ENCODE results near the gene RPS21. TPM values are rescaled to one million over a fixed set of nuclear protein-coding genes. Genes with fewer than 3 reads are reported as not detected.
"Not testable (repeated sequence)": the region's sequence is repeated elsewhere in the genome, so short reads cannot be mapped to it uniquely, and the experiment has no call there.

RPS21 gene
- polyA plus RNA-seq, 12 donors: 692 to 1,144 (median 1,032) TPM; not detected in 1

DNA sequence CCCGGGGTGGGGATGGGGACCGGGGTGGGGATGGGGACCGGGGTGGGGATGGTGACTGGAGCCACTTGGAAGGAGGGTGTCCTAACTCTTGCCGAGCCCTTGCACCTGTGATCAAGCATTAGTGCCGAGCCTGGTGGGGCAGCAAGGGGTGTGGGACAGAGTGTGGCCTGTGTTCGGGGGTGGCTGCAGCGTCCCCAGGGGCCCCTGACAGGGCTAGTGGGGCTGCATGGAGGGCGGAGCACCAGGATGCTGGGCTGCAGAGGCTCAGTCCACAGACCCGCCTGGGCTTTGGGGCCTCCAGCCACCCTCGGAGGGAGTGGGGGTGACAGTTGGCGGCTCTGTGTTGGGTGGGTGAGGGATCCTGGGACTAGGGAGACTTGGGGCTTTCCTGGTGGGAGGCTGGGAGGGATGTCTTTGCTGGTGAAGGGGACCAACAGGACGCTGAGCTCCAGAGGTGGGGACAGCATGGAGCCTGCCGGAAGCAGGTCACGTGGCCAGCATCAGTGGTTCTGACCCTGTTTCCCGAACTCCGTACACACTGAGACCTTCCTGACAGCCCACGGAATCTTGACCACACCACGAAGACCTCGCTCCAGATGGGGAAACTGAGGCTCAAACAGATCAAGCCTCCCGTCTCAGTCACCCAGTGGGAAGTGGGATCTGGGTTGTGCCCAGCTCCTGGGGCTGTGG lies 35.9 kb downstream of the RPS21 start:
- no peak for DNase-seq

GRCh38 chr20:62423326-62423706 lies 36.4 kb downstream of the RPS21 start:
- no peak for DNase-seq

GRCh38 chr20:62424249-62425107 lies 37.6 kb downstream of the RPS21 start:
- no peak for DNase-seq

GRCh38 chr20:62425281-62426058 lies 38.6 kb downstream of the RPS21 start:
- DNase-seq: no peak

DNA sequence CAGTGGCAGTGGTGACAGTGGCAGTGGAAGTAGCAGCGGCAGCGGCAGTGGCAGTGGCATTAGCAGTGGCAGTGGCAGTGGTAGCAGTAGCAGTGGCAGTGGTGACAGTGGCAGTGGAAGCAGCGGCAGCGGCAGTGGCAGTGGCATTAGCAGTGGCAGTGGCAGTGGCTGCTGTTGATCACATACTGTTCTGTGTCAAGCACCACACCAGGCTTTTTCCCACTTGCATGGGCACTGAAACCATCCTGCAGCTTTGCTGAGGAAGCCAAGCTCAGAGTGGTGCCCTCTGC lies 39.1 kb downstream of the RPS21 start:
- DNase-seq: not testable (repeated sequence)

DNA sequence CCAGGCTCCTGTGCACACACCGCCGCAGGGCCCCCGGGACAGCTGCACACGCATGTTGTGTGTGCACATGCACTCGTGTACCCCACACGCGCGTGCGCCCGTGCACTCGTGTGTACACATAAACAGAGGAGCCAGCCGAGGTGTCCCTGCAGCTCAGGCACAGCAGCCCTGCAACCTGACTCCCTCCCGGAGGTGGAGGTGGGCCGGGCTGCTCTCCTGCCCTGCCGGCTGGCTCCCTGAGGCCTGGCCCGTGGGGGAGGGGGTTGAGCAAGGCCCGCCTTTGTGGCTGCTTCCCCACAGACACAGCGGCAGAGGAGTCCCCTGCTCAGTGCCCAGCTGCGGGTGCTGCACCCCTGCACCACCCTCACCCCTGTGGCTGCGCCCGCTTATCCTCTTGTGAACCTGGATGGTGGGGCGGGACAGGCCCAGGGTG lies 39.8 kb downstream of the RPS21 start:
- DNase-seq: no peak

- no peak for DNase-seq
Measured at GRCh38 chr20:62427172-62428001, 40.5 kb downstream of the RPS21 start, which contains the start of gene RBBP8NL. Gene RBBP8NL (minus strand): TSS chr20:62427539. CDS start chr20:62419647, 7,892 bp downstream.

DNA sequence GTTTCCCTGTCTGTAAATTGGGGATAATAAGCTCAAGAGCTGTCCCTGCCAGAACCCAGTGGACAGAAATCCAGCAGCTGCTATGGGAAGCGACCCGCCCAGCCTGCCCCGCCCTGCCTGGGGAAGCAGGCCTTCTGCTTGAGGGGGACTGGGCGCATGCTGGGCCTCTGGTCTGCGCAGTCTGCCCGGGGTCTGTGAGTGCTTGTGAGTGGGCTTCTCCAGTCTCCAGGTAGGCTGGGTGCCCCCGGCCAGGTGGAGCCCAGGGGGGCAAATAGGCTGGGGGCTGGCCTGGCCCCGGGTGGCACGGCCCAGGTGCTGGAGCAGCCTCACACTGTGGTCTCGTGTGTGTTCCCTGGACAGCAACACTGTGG lies 41.1 kb downstream of the RPS21 start:
- no peak for DNase-seq

DNA sequence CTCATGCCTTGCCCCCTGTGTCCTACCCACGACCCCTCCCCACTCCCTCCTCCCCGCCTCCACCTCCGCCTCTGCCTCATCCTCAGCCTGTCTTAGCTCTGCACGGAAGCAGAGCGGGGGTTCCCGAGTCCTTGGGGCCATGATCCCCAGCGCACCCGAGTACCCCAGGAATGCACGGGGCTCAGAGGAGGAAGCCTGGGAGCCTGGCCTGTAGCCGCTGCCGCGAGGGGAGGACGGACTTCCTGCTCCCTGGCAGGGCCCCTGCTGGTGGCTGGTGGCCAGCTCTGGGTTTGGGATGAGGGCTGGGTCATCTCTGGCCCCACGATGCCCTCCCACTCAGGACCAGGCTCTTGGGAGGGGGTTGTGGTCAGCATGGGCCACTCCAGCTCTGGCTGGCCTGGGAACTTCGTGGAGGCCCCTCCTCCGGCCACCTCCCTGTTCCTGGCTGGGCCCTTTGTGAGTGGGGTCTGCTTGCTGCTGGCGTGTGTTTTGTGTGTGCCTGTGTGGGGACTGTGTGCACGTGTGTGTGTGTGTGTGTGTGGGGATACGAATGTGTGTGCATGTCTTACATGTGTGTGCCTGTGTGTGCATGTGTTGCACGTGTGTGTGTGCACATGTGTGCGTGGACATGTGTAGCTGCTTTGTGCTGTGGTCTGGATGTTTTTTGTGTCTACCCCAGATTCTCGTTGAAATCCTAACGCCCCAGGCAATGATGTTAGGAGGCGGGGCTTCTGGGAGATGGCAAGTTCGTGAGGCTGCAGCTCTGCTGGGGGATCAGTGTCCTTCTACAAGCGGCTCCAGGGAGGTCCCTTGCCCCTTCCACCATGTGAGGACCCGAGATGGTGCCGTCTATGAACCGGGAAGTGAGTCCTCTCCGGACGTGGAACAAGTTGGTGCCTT lies 41.7 kb downstream of the RPS21 start:
- no peak for DNase-seq

DNA sequence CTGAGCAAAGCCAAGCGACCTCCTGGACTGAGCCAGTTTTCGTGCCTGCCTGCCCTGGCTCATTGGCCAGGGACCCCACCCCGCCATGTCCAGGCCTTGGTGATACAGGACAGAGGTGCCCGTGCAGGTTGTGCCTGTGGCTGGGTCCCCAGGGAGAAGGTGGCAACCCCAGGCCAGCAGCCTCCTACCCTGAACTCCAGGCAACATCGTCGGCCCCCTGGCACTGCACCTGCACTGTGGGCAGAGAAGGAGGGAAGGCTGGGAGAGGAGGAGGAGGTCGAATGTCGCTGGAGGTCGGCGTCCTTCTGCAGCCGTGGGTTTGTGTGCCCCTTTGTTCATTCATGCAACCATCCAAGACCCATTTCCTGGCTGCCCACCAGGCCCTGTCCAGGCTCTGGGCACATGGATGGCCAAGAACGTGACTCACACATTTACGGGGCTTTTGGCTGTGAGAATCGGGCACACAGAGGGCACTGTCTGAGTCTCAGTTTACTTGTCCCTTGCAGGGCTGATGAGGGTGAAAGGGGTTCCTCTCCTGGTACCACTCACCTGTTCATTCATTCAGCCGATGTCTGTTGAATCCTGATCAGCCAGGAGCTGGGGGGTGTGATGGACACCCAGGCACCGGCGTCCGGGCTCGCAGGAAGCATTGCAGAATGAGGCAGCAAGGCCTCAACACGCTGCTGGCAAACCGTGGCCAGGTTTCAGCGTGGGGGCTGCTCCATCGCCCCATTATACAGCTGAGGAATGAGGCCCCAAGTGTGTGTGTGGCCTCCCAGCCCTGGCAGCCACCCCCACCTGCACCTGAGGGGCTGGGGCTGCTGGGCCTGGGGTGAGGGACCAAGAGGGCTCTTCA lies 42.8 kb downstream of the RPS21 start:
- no peak for DNase-seq

- DNase-seq: no peak
Measured at GRCh38 chr20:62430311-62430853, 43.5 kb downstream of the RPS21 start.

DNA sequence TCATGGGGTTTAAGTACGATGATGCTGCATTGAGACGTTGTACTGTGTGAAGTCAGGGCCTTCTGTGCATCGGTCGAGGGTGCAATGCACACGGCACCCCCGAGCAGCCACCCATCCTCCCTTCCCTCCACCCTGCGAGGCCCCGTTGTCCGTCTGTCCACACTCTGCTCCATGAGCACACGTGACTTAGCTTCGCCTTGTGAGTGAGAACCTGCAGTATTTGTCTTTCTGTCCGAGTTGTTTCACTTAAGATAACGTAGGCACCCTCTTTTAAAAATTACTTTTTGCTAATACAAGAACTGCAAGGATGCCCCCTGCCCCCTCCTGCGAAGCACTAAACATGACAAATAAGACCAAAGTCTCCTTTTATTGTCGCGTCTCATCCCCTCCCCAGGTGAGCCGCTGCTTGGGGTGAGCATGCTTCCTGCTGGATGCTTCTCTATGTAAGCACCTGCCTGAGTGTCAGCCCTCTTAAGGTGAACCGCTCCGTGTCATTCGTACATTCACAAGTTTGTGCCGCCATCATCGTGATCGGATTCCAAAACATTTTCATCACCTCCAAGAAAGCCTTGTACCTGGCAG lies 44.1 kb downstream of the RPS21 start:
- no peak for DNase-seq

GRCh38 chr20:62433658-62434497 lies 47.0 kb downstream of the RPS21 start:
- DNase-seq: no peak

DNA sequence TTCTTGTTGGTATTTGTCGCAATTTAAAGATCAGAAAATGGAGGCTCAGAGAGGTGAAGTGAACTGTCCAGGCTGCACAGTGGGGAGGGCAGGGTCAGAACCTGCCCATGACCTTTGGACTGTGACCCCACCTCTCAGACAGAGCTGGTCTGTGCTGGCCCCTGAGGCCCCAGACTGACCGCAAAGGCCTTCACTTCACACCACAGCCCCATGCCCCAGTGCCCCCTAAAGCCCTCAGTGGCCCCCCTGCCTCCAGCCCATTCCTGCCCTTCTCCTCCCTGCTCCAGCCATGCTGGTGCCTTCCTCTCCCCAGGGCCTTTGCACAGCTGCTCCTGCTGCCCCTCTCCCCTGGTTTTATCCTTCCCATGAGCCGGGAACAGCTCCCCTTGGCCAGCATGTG lies 49.8 kb downstream of the RPS21 start:
- DNase-seq: no peak

DNA sequence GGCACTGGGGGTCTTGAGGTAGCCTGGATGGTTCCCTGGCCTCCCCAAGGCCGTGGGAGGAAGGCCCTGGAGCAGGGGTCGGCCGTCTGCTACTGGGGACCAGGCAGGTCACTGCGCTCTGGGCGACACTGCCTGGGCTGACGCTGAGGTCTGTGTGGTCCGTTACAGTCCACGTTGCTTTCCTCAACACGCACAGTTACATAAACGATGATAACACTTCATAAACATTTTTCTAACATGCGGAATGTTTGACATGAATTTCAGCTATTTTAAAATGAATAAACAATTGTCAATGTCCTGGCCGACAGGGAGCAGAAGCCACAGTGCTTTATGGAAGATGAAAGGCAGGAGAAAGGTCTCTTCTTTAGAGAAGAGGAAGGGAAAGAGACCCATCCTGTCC lies 50.6 kb downstream of the RPS21 start:
- no peak for DNase-seq

DNA sequence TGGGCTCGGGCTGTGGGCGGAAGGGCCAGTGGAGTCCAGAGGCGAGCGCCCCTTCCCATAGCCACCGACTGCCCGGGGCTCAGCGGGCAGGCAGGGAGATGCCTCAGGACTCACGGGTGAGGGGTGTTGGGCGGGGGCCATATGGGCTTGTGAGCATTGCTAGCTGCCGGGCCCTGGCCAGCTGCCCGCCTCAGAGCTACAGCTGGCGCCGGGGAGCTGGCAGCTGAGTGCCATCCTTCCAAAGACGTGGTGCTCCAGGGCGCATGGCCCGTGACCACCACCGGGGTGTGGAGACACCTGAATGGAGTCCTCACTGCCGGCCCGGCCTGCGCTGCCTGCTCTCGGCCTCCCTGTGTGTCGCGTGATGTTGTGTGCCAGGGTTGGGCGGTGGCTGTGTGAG lies 51.0 kb downstream of the RPS21 start:
- peak; percentile 33 for DNase-seq

Measured in muscle of arm (tissue), 12 donors.